SKM-1 (cell line): Measurements from ENCODE around the gene RPL22L1.
"Not testable (repeated sequence)": the region's sequence is repeated elsewhere in the genome, so short reads cannot be mapped to it uniquely, and the experiment has no call there.

Source experiments
- DNase-seq: peaks from one replicate; lab custom pipeline; 2025; ENCODE audit not compliant: unreplicated experiment; lab: John Stamatoyannopoulos, UW

RPL22L1 gene

DNA sequence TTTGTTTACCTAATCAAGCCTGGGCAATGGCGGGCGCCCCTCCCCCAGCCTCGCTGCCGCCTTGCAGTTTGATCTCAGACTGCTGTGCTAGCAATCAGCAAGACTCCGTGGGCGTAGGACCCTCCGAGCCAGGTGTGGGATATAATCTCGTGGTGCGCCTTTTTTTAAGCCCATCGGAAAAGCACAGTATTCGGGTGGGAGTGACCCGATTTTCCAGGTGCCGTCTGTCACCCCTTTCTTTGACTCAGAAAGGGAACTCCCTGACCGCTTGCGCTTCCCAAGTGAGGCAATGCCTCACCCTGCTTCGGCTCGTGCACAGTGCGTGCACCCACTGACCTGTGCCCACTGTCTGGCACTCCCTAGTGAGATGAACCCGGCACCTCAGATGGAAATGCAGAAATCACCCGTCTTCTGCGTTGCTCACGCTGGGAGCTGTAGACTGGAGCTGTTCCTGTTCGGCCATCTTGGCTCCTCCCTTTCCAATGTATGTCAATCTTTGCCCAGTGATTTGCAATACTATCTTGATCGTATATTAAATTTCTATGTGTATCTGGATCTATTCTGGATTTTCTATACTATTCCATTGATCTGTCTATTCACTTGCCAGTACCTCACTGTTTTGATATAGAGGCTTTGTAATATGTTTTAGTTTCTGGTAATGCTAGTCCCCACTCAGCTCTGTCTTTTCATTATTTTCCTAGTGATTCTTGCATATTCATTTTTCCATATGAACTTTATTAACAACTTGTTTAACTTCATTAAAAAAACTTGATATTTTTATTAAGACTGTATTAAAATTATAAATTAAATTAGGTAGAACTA, 14.3 kb upstream of the RPL22L1 start:
- not testable (repeated sequence) for DNase-seq

DNA sequence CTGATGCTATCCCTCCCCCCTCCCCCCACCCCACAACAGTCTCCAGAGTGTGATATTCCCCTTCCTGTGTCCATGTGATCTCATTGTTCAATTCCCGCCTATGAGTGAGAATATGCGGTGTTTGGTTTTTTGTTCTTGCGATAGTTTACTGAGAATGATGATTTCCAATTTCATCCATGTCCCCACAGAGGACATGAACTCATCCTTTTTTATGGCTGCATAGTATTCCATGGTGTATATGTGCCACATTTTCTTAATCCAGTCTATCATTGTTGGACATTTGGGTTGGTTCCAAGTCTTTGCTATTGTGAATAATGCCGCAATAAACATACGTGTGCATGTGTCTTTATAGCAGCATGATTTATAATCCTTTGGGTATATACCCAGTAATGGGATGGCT, 8.7 kb upstream of the RPL22L1 start:
- DNase-seq: not testable (repeated sequence)

DNA sequence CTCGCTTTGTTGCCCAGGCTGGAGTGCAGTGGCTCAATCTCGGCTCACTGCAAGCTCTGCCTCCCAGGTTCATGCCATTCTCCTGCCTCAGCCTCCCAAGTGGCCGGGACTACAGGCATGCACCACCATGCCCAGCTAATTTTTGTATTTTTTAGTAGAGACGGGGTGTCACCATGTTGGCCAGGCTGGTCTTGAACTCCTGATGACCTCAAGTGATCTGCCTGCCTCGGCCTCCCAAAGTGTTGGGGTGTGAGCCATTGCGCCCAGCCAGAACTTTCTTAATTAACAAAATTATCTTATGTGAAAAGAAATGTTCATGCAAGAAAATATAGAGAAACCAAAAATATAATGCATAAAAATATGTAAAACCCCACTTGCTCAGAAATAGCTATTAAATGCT, 7.3 kb upstream of the RPL22L1 start:
- not testable (repeated sequence) for DNase-seq

DNA sequence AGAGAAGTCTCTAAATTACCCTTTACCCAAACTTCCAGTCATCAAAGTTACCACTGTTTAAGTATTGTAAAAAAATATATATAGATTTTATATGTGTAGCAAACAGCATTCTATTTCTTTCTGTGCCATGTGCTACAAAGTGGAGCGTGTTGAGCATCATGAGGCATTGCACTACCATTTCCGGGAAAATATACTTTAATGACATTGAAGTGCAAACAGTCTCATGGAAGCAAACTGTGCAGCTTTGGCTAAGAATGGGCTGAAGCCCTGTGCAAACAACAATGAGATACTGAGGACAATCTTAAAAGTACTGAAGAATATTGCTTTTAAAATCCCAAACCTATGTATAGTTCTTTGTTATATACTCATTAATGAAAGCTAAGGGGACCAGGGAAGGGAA, 6.5 kb upstream of the RPL22L1 start:
- no peak for DNase-seq

DNA sequence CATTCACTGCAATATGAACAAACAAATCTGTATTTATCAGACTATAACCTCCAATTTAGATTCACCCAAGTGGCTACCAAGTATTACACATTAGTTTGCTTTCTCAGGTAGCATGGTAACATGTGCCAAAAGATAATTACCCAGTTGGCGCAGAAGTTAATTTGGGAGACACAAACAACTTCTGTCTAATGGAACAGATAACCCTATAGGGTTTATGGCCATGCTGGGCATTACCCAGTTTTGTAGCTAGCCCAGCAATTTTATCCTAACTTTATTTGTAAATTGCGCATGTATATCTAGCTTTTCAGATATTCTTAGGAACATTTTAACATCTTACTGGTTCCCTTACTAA, 780 bp downstream of the RPL22L1 start:
- DNase-seq: no peak

DNA sequence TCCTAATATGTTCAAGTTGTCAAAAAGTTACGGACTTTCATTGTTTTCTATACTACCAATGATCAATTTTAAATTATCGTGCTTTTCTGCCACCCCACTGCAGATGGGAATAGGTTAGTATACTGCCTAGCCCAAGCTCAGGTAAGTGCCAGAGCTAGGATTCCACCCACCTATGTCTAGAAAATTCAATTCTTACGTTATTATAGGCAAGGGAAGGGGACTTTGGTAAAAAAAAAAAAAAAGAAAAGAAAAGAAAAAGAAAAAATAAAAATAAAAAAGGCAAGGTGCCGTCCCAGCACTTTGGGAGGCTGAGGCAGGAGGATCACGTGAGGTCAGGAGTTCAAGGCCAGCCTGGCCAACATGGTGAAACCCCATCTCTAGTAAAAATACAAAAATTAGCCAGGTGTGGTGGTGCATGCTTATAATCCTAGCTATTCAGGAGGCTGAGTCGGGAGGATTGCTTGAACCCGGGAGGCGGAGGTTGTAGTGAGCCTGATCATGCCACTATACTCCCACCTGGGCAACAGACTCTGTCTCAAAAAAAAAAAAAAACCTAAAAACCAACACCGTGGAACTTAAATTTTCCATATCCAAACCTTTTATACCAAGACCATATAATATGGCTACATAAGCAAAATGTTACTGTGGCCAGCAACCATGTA, 1.3 kb downstream of the RPL22L1 start:
- no peak for DNase-seq

DNA sequence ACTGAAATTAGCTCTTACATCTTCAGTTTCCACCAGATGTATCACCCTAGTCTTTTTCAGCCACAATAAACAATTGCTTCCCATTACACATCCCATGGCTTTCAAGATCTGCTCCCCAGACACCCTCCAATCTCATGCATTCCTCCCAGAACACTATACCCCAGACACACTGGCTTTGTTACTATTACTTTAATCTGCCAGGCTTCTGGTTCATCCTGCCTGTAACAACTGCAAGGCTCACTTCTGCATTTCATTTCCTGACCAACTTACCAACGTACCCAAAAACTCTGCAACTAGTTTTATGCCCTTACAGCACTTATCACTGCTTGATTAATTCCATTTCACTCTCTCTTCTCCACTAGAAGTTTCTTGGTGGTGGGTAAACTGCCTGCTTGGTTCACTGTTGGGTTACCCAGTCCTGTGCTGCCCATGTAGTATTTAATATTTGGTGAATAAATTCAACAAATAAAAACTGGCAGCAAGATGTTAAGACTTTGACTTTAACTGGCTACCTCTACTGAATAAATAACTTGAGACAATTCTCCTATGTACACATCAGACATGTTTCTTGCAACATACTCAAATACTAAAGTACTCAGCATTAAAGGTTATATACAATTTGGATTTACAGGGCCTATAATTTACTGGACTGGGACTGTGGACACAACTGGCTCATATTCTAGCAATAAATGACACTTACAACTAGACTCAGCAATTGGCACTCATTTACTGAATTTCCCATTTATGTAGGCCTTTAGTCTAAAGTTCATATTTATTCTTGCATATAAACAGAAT, 2.7 kb downstream of the RPL22L1 start:
- DNase-seq: no peak

DNA sequence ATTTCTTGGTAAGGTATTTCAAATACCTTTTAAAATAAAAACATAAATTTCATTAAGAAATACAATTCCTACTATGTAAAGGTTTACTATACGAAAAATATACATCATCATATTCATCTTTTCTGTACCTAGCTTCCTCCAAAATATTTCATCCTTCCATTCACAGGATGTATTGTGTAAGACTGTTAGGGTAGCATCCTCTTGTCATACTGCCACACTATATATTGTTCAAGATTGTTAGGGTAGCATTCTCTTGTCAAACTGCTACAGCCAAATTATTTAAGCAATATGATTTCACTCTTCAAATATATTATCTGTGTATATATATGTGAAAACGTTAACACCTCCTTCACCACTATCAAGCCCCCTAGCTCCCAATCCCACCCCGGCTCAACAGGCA, 3.5 kb downstream of the RPL22L1 start:
- no peak for DNase-seq

DNA sequence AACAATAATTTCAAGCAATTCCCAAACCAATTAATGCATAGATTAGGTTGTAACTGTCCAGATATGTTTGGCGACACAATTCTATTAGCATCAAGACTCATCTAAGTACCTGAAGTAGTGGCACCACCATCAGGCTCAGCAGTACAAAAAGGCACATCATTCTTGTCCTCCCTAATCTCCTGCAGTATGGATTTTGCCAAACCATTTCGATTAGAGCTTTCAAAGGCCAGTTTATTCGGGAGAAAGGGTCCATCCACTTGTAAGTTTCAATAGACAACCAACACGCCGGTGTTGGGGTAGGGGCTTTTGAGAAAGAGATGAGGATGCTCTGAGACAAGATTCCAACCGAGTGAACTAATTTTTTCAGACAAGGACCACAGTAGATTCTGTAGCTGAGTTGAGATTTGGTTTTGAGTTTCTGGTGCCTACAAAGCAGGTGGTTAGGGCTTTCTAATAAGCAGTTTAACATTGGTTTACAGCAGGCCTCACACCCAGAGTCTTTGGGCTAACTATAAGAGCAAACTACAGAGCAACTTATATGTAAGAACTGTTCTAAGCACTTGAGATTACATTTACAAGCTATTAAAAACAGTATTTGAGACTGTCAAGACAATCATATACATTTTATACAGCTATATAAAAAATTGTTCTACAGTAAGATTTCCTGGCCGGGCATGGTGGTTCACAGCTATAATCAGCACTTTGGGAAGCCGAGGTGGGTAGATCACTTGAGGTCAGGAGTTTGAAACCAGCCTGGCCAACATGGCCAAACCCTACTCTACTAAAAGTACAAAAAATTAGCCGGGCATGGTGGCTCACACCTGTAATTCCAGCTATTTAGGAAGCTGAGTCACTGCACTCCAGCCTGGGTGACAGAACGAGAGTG, 4.5 kb downstream of the RPL22L1 start:
- no peak for DNase-seq

DNA sequence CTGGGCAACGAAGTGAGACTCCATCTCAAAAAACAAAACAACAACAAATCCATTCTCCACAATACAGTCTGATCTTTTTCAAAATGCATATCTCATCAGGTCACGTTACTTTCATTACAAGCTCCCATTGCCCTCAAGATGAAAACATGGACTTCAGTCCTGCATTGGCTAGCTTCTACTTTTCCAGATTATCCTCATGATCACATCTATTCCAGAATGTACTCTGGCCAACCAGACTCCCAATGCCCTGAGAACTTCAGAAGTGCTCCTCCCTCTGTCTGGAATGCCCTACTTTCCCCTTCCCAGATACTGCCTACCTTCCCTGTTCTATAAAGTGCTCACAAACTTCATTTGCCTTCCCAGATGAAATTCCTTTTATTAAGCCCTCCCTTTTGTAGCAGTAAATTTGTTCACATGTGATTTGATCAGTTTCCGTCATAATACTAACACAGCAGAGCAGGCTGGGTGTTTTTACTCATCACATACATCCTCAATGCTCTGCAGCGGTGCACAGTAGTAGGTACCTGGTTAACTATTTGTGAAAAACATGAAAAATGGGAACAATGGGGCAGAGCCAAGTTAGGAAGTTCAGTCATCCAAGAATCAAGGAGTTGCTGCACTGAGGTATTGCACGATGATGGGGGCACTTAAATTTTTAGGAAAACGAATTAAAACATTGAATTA, 5.3 kb downstream of the RPL22L1 start:
- no peak for DNase-seq

DNA sequence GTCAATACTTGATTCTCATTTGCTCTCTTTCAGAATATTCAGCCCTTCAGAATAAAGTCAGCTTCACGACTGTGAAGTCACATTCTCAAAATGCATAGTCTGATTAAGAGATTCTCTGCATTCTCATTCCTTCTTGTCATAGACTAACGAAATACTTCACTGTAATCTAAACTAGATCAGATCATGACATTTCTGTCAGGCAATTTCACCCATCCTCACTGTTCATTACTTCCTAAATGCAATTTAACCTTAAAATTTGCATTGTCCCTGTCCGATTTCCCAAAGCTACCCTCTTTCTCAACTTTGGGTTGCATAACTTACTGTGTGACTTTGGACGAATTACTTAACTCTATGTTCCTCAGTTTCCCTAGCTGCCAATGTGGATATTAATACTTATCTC, 6.2 kb downstream of the RPL22L1 start:
- no peak for DNase-seq

DNA sequence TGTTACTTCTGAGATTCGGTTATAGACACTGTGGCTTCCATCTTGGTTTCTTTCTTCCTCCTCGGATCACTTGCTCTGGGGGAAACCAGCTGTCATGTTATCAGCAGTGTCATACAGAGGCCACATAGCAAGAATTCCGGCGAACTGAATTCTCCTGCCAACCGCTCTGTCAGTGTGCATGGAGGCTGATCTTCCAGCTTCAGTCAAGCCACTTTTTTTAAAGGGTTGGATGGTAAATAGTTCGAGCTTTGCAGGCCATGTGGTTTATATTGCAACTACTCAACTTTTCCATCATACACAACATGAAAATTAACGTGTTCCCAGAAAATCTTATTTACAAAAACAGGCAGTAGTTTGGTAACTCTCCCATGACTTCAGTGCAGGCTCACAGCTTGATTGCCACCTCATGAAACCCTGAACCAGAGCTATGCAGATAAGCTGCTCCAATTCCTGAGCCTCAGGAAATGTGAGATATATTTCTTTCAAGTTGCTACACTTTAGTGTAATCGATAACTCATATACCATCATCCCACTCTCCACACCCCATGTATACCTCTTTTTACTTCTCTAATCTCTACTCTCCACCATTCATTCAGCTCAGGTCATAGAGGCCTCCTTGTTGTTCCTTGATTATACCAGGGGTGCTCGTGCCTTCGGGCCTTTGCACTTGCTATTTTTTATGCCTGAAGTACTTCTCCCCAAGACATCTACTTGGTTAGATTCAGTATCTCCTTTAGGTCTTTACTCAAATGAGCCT, 7.2 kb downstream of the RPL22L1 start:
- DNase-seq: no peak

DNA sequence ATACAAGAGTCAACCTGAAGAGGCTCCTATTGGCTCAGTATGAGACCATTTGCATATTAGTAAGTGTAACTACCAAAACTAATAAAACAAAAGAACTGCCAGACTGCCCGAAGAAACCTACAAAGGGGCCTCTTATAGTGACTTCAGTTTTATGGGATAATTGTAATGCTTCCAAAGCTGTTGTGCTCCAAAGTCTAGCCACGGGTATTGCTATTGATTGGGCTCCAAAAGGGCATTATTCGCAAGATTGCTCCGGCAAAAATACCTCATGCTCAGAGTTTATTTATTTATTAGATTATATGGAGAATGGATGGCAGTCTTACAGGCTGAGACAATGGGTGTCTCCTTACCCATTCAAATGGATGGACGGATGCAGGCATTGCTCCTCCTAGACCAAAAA, 11.4 kb downstream of the RPL22L1 start:
- DNase-seq: no peak

DNA sequence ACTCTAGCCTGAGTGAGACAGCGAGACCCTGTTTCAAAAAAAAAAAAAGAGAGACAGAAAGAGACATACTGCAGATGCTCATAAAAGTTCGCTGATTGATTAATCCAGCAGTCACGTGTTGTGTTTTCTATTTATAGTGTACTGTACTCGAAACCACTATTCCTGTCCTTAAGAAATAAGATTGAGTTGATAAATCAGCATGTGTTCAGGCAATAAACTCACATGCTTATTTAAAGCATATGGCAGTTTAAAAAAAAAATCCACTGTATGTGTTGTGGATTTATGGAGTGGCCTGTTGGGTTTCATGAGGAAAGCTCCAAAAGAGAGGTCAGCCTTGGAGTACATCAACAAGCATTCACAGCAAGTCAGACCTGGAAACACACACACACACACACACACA, 17.7 kb downstream of the RPL22L1 start:
- no peak for DNase-seq

DNA sequence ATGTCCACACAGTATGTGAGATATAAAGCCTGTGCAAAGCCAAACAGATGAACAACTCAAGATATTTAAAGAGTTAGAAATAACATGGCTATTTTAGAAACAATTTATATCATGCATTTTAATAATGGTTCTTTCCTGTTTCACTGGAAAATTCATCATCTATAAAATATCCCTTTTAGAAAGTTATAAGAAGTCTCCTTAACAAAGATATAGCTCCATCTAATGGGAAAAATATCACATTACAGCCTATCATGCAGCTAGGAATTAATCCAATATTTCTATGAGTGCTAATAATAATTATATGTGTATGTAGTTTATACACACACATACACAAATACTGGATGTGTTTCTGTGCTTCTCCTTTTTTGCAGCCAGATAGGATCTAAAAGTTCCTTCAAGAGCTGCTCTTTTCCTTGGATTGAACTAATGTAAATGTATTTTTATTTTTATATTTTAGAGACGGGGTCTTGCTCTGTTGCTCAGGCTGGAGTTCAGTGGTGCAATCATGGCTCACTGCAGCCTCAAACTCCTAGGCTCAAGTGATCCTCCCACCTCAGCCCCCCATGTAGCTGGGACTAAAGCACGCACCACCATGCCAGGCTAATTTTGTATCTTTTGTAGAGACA, 21.6 kb downstream of the RPL22L1 start:
- DNase-seq: no peak

DNA sequence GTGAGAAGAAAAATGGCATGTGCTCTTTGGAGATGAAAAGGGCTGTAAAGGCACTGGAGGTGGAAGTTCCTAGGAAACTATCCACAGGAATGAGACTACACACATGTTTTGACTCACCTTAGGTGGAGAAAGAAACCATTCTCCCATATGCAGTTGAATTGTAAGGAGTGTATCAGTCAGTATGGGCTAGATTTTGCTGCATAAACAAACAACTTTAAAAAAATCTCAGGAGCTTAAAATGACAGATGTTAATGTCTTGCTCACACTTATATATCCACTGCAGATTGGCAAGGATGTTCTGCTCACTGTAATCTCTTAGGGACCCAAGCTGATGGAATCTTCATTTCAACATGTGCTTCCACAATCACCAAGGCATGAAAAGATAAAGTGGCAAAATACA, 25.6 kb downstream of the RPL22L1 start:
- no peak for DNase-seq

DNA sequence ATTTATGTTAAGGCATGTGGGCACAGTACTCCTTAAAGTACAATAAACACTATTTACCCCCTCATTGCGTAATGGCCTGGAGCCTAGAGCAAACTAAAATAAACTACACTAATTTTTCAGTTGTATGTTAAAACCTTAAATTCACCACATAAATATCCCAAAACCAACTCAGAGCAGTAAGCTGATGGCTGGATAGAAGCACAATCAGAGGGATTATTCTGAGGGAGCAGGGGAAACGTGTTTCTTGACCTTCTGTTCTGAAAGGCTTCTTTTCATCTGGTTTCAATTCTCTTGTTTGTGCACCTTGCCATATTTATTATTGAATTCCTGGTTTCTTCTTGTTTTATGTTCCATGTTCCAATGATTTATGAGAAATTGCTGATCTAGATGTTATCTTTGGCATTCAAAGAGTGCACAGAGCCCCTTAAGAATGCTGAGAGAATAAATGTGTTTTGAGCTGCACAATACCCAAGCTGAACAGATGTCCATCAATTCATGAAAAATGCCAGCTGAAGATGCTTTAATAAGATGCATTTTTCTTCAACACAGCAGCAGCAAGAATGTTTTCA, 29.6 kb downstream of the RPL22L1 start:
- DNase-seq: no peak

DNA sequence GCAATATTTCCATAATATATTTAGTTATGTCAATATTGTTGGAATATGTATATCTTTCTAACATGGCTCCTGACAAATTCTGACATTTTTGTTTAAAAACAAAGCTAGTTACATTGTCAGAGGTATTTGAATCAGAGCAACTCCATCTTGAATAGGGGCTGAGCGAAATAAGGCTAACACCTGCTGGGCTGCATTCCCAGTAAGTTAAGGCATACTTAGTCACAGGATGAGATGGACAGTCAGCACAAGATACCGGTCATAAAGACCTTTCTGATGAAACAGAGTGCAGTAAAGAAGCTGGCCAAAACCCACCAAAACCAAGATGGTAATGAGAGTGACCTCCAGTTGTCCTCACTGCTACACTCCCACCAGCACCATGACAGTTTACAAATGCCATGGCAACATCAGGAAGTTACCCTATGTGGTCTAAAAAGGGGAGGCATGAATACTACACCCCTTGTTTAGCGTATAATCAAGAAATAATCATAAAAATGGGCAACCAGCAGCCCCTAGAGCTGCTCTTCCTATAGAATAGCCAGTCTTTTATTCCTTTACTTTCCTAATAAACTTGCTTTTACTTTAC, 30.4 kb downstream of the RPL22L1 start:
- no peak for DNase-seq

DNA sequence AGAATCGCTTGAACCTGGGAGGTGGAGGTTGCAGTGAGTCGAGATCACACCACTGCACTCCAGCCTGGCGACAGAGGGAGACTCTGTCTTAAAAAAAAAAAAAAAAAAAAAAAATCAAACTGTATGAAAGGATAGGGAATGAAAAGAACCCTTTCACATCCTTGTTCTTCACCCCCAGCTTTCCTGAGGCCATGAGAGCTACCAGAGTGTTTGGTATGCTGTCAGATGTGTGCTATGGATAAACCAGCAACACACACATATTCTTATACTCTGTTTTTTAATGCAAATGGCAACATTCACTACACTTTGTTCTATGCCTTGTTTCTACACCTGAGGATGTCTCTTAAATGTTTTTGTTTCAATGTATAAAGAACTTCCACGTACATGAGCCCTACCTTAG, 33.5 kb downstream of the RPL22L1 start:
- DNase-seq: no peak
